HepG2 (cell line): ENCODE measurements around the gene MYRIP. TPM values are rescaled to one million over a fixed set of nuclear protein-coding genes. Genes with fewer than 3 reads are reported as not detected.

Experiments used
- ATAC-seq: fragments of 200-7000 bp; cut with Tn5 transposase; 3 replicates; pipeline ENCODE4 v1.9.1; 2020; ENCODE audit warnings: mild to moderate bottlenecking, moderate library complexity
- BruUV-seq: library from RNA; stranded (reverse); fragments of 400-500 nt; replicated peaks from 2 replicates; lab custom pipeline; 2021; lab: Mats Ljungman, UMichigan
- CTCF ChIA-PET: fragments of 300-600 bp; formaldehyde crosslinking; extraction: SDS; loops from one replicate; lab custom pipeline; 2021; ENCODE audit warnings: low total read pairs, inconsistent platforms, low intra/inter-chr PET ratio; lab: Yijun Ruan, JAX
- POLR2A ChIA-PET: fragments of 350-600 bp; sonication (Branson Sonifier 250); formaldehyde crosslinking; loops from one replicate; lab custom pipeline; 2020; ENCODE audit warnings: antibody characterized with exemption, inconsistent platforms; lab: Yijun Ruan, JAX
- DNase-seq: peaks from one replicate; pipeline ENCODE4 v3.0.0-alpha.2; 2015; ENCODE audit warnings: low spot score
- FAIRE-seq: peaks from 3 replicates; lab custom pipeline; 2011; peaks lifted over from hg19 to GRCh38; lab: Jason Lieb, UNC
- H2AFZ ChIP-seq: one replicate; pipeline ENCODE4 v1.6.1; 2011; ENCODE audit warnings: low read length, inconsistent platforms
- H3K27ac ChIP-seq: fragments of 300-600 bp; 3 replicates; pipeline ENCODE4 v1.8.0; 2011; ENCODE audit warnings: mixed run types, mild to moderate bottlenecking, mixed read lengths, low read length, inconsistent platforms; ENCODE audit not compliant: insufficient read depth; ENCODE audit errors: extremely low read length
- H3K27me3 ChIP-seq, 2 experiments: fragments of 200-600 bp in 1 of 2; 2 replicates in 1 of 2; 3 replicates in 1 of 2; pipeline versions ENCODE4 v1.6.0 to v1.8.0; 2011; ENCODE audit warnings: low read length in 2 of 2, mild to moderate bottlenecking in 2 of 2, moderate library complexity in 2 of 2, inconsistent platforms in 1 of 2; ENCODE audit not compliant: insufficient read depth in 2 of 2, control insufficient read depth in 1 of 2
- H3K36me3 ChIP-seq, 2 experiments: fragments of 200-600 bp in 1 of 2; replicated peaks in 1 of 2; 2 replicates in 1 of 2; 3 replicates in 1 of 2; pipeline versions ENCODE4 v1.5.1 to v1.8.0; 2011; ENCODE audit warnings: low read length in 2 of 2, inconsistent platforms in 1 of 2; ENCODE audit not compliant: insufficient read depth in 2 of 2, control insufficient read depth in 1 of 2
- H3K4me1 ChIP-seq: 2 replicates; pipeline ENCODE4 v1.5.1; 2012; ENCODE audit warnings: low read length, inconsistent platforms; ENCODE audit not compliant: insufficient read depth
- H3K4me2 ChIP-seq: 2 replicates; pipeline ENCODE4 v1.6.0; 2011; ENCODE audit warnings: low read depth, low read length, inconsistent platforms
- H3K4me3 ChIP-seq, 3 experiments: fragments of 200-600 bp in 1 of 3; sonication (generic), shearing (Covaris generic) in 1 of 3; replicated peaks in 1 of 3; 2 replicates each; pipeline ENCODE4 v1.5.1; 2011 to 2016; ENCODE audit warnings: low read length in 3 of 3, inconsistent platforms in 2 of 3, low read depth in 2 of 3, mild to moderate bottlenecking in 2 of 3, control low read depth in 1 of 3, mixed read lengths in 1 of 3; ENCODE audit not compliant: insufficient read depth in 1 of 3
- H3K79me2 ChIP-seq: one replicate; pipeline ENCODE4 v1.6.1; 2011; ENCODE audit warnings: low read length, inconsistent platforms; ENCODE audit not compliant: insufficient read depth
- H3K9ac ChIP-seq: 2 replicates; pipeline ENCODE4 v1.6.0; 2011; ENCODE audit warnings: mild to moderate bottlenecking, low read depth, low read length, inconsistent platforms; ENCODE audit not compliant: insufficient read depth
- H3K9me3 ChIP-seq: 2 replicates; pipeline ENCODE4 v1.5.1; 2012; ENCODE audit warnings: mild to moderate bottlenecking, low read length
- H4K20me1 ChIP-seq: 2 replicates; pipeline ENCODE4 v1.6.0; 2011; ENCODE audit warnings: inconsistent platforms, mild to moderate bottlenecking, low read length, moderate library complexity; ENCODE audit not compliant: insufficient read depth
- CC2D1A ChIP-seq: sonication (generic); formaldehyde crosslinking; IDR thresholded peaks from 2 replicates; pipeline ENCODE4 v1.8.1; 2023; ENCODE audit warnings: mild to moderate bottlenecking, missing genetic modification reagents
- DPF2 ChIP-seq: sonication (generic); formaldehyde crosslinking; IDR thresholded peaks from 2 replicates; pipeline ENCODE4 v1.4.0; 2020; ENCODE audit warnings: mild to moderate bottlenecking, low read depth, missing genetic modification reagents, borderline replicate concordance
- FLYWCH1 ChIP-seq: sonication (generic); formaldehyde crosslinking; IDR thresholded peaks from 2 replicates; pipeline ENCODE4 v1.8.1; 2023; ENCODE audit warnings: mild to moderate bottlenecking, missing genetic modification reagents
- GATA4 ChIP-seq: sonication (generic); IDR thresholded peaks from 2 replicates; pipeline ENCODE4 v1.6.1; 2016; ENCODE audit warnings: antibody characterized with exemption, low read depth, borderline replicate concordance
- IRF2 ChIP-seq: IDR thresholded peaks from 2 replicates; pipeline ENCODE4 v1.6.1; 2018; ENCODE audit warnings: missing genetic modification reagents, missing compliant biosample characterization
- ISL2 ChIP-seq: sonication (generic); formaldehyde crosslinking; IDR thresholded peaks from 2 replicates; pipeline ENCODE4 v1.5.0; 2020; ENCODE audit warnings: missing genetic modification reagents
- MTF2 ChIP-seq: sonication (generic); formaldehyde crosslinking; IDR thresholded peaks from 2 replicates; pipeline ENCODE4 v1.5.0; 2020; ENCODE audit warnings: missing genetic modification reagents, borderline replicate concordance
- POGZ ChIP-seq: sonication (generic); formaldehyde crosslinking; IDR thresholded peaks from 2 replicates; pipeline ENCODE4 v1.4.0; 2020; ENCODE audit warnings: mild to moderate bottlenecking, missing genetic modification reagents
- RAD21 ChIP-seq: fragments of 450-650 bp; formaldehyde crosslinking; IDR thresholded peaks from 2 replicates; pipeline ENCODE4 v1.5.0; 2020; ENCODE audit warnings: mild to moderate bottlenecking
- REPIN1 ChIP-seq: sonication (generic); formaldehyde crosslinking; IDR thresholded peaks from 2 replicates; pipeline ENCODE4 v1.8.0; 2022; ENCODE audit warnings: missing genetic modification reagents, low read depth, mild to moderate bottlenecking, borderline replicate concordance
- SMAD3 ChIP-seq: sonication (generic); formaldehyde crosslinking; IDR thresholded peaks from 2 replicates; pipeline ENCODE4 v1.4.0; 2020; ENCODE audit warnings: missing genetic modification reagents
- SRF ChIP-seq: IDR thresholded peaks from 2 replicates; pipeline ENCODE4 v1.6.1; 2011; ENCODE audit warnings: mild to moderate bottlenecking, low read depth, low read length, moderate library complexity
- SRSF4 ChIP-seq: fragments of 200-400 bp; formaldehyde crosslinking; IDR thresholded peaks from one replicate; pipeline ENCODE4 v1.6.1; 2018; ENCODE audit warnings: mild to moderate bottlenecking, low read depth, low read length, moderate library complexity; ENCODE audit not compliant: poor library complexity, severe bottlenecking
- TBP ChIP-seq: sonication (generic); formaldehyde crosslinking; IDR thresholded peaks from 2 replicates; pipeline ENCODE4 v1.5.0; 2020; ENCODE audit warnings: missing genetic modification reagents
- TCF7L2 ChIP-seq: IDR thresholded peaks from 2 replicates; pipeline ENCODE4 v1.6.1; 2011; ENCODE audit warnings: mild to moderate bottlenecking, low read depth, low read length, moderate library complexity
- TGIF2 ChIP-seq: IDR thresholded peaks from 2 replicates; pipeline ENCODE4 v1.6.1; 2016; ENCODE audit warnings: control low read depth, missing compliant biosample characterization
- ZNF138 ChIP-seq: sonication (generic); formaldehyde crosslinking; IDR thresholded peaks from 2 replicates; pipeline ENCODE4 v1.5.0; 2020; ENCODE audit warnings: mild to moderate bottlenecking, low read depth, missing genetic modification reagents
- ZNF263 ChIP-seq: sonication (generic); formaldehyde crosslinking; IDR thresholded peaks from 2 replicates; pipeline ENCODE4 v1.4.0; 2020; ENCODE audit warnings: missing genetic modification reagents
- ZNF703 ChIP-seq: sonication (generic); formaldehyde crosslinking; IDR thresholded peaks from 2 replicates; pipeline ENCODE4 v1.5.1; 2020; ENCODE audit warnings: missing genetic modification reagents, mild to moderate bottlenecking, moderate library complexity, borderline replicate concordance
- WGBS: methylation state at CpG from one replicate; pipeline ENCODE4 v1.1.6; 2017; ENCODE audit warnings: low lambda C conversion rate; 5-methylcytosine and 5-hydroxymethylcytosine counted together
- in situ Hi-C: cut with HindIII; loops from 2 replicates; pipeline ENCODE4 v1.10.0; 2017; ENCODE audit warnings: low pct_unique_long_range_greater_than_20kb; ENCODE audit not compliant: extremely low pct_ligation_motif_present
- intact Hi-C: fragments of 100-400 bp; cut with micrococcal nuclease; formaldehyde crosslinking; loops from one replicate; pipeline ENCODE4 v1.10.0; 2022; ENCODE audit not compliant: unreplicated experiment
- polyA plus RNA-seq, 8 experiments: library from polyadenylated mRNA; depleted of rRNA in 3 of 8; stranded (reverse) in 7 of 8; unstranded in 1 of 8; fragments of >200 nt; fragmentation: Illumina TruSeq in 4 of 8; extraction: Trizol in 4 of 8; gene quantifications; 2 replicates each; pipeline versions ENCODE4 v1.2.1 to v1.2.3, GENCODE V29; 2011 to 2016; ENCODE audit warnings: low read depth in 4 of 8, missing spikeins in 1 of 8, mixed read lengths in 1 of 8; ENCODE audit not compliant: insufficient read depth in 1 of 8
- total RNA-seq, 5 experiments: library from RNA; depleted of rRNA; stranded (reverse); fragments of >200 nt; fragmentation: Illumina TruSeq; extraction: Trizol; gene quantifications; 2 replicates each; pipeline ENCODE4 v1.2.3, GENCODE V29; 2016; ENCODE audit warnings: low read depth in 1 of 5
- TF ChIP-seq, protein P1 (sequence below): sonication (generic); formaldehyde crosslinking; conservative IDR thresholded peaks from 2 replicates; pipeline ENCODE4 v1.8.1; 2023; ENCODE audit warnings: missing genetic modification reagents
- TF ChIP-seq, protein P2 (sequence below): sonication (generic); formaldehyde crosslinking; IDR thresholded peaks from 2 replicates; pipeline ENCODE4 v1.4.0; 2020; ENCODE audit warnings: mild to moderate bottlenecking, missing genetic modification reagents

Gene MYRIP
- total and polyA plus RNA-seq, 2 of the 13 experiments (the other 11 are each of a cell fraction or from before 2014, with no cell fraction given), result 0.64 to 0.84 TPM

DNA sequence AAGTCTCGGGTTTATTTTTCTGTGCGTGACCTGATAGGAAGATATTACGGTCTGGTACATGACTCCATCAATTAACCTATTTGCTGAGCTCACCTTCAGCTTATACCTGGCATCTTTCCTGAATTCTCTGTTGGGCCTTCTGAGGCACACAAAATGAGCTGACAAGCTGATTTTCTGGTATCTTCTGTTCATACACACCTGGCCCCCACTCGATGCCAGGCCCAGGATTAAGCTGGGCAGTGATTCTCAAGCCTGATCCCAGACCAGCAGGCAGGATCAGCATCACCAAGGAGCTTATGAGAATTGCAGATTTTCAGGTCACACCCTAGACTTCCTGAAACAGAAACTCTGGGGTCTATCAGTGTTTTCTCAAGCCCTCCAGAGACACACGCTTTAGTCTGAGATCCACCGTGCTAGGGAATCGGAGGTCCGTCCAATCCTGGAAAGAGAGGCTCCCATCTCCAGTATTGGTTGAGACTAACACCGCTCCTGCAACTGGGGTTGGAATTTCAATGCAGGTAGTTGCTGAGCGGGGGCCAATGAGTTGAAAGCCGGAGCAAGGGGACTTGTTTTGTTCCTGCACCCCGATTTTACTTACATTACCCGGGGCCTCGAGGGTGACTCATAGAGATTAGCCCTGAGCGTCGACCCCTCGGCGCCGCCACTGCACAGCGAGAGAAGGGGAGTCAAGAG lies 499.5 kb downstream of the MYRIP start (continued):
- TF ChIP-seq ZNF263, result 0 out of 2 replicates have a peak, but pooled peaks have one; percentile 79
- TF ChIP-seq, protein P1, sequence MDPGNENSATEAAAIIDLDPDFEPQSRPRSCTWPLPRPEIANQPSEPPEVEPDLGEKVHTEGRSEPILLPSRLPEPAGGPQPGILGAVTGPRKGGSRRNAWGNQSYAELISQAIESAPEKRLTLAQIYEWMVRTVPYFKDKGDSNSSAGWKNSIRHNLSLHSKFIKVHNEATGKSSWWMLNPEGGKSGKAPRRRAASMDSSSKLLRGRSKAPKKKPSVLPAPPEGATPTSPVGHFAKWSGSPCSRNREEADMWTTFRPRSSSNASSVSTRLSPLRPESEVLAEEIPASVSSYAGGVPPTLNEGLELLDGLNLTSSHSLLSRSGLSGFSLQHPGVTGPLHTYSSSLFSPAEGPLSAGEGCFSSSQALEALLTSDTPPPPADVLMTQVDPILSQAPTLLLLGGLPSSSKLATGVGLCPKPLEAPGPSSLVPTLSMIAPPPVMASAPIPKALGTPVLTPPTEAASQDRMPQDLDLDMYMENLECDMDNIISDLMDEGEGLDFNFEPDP (CRISPR knock-in tag), result no peak
- TF ChIP-seq SRF, result no peak
- 0 out of 2 replicates have a peak, but pooled peaks have one; percentile 58 for TF ChIP-seq MTF2

DNA sequence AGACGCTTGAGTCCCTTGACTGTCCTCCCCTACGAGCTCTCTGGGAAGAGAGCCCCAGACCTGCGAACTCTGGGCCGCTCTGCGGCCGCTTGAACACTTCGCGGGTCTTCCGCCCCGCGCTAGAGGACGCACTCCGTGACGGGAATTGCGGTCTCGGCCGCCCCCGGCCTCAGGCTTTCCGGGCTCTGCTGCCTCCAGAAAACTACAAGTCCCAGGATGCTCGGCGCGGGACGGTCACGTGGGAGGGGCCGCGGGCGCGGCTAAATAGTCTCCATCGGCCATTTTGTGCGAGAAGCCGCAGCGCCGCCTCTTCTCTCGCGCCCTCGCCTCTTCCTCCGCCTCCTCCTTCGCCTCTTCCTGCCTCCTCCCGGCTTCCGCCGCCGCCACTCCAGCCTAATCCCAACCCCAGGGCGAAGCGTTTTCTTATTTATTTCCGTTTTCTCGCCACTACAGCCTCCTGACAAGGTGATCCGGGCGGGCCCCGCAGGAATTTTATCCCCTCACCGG lies 500.1 kb downstream of the MYRIP start, which contains the start of gene EIF1B:
Gene EIF1B (plus strand): TSS at position 290 of the 507 bp plus-strand sequence. CDS start 235 bp downstream, outside the sequence.
- Histone ChIP-seq H3K4me3 (peak within 1 kb of the TSS; percentile 88 to 94 (median 93)), H3K9ac (peak within 1 kb of the TSS; percentile 96), H3K36me3 (peaks cover 0 to 12% of the 10 kb centered on the region in 2 experiments), H3K79me2 (peaks cover 19% of the 10 kb centered on the region), H3K27ac (peak within 1 kb of the TSS; percentile 96), H3K27me3 (no peaks in the 10 kb centered on the region), H2AFZ (peak within 1 kb of the TSS; percentile 57), H3K4me2 (peak within 1 kb of the TSS; percentile 77), H3K9me3 (no peaks in the 10 kb centered on the region), H3K4me1 (peaks cover 41% of the 10 kb centered on the region), H4K20me1 (no peaks in the 10 kb centered on the region; the same call in 1 of the 2 replicates)
- in situ Hi-C loops (no loop called here), intact Hi-C loops (no loop called here)
- FAIRE-seq, result peak; percentile 69
- no TSS peak for BruUV-seq
- ChIA-PET CTCF (interaction anchor here (0.9 kb wide), 1 partner anchor 118 kb away, joined by 3 read pairs; no protein-coding TSS in a partner anchor), POLR2A (interaction anchor here (0.9 to 1.6 kb wide), 9 partner anchors 9 to 890 kb away, joined by 3 to 9 read pairs (median 3); partner anchors contain the start of genes CTNNB1, RPL14 and ZNF620)
- DNase-seq, result peak; percentile 93
- peak; percentile 96 for ATAC-seq
- under 1% methylated on average over 20 of the region's 50 CpGs for WGBS
- TF ChIP-seq ZNF703 (peak; percentile 86; the same call in 1 of the 2 replicates), SMAD3 (CRISPR knock-in tag) (no peak), SRSF4 (no peak), FLYWCH1 (no peak), REPIN1 (CRISPR knock-in tag) (0 out of 2 replicates have a peak, but pooled peaks have one; percentile 30), RAD21 (CRISPR knock-in tag) (peak; percentile 56), TGIF2 (CRISPR knock-in tag) (no peak), POGZ (CRISPR knock-in tag) (peak; percentile 83), DPF2 (no peak), TBP (CRISPR knock-in tag) (no peak), ZNF138 (CRISPR knock-in tag) (no peak), TCF7L2 (no peak), CC2D1A (CRISPR knock-in tag) (no peak), ISL2 (CRISPR knock-in tag) (peak; percentile 52; the same call in 1 of the 2 replicates), GATA4 (no peak), IRF2 (CRISPR knock-in tag) (peak; percentile 84)
- TF ChIP-seq, protein P2, sequence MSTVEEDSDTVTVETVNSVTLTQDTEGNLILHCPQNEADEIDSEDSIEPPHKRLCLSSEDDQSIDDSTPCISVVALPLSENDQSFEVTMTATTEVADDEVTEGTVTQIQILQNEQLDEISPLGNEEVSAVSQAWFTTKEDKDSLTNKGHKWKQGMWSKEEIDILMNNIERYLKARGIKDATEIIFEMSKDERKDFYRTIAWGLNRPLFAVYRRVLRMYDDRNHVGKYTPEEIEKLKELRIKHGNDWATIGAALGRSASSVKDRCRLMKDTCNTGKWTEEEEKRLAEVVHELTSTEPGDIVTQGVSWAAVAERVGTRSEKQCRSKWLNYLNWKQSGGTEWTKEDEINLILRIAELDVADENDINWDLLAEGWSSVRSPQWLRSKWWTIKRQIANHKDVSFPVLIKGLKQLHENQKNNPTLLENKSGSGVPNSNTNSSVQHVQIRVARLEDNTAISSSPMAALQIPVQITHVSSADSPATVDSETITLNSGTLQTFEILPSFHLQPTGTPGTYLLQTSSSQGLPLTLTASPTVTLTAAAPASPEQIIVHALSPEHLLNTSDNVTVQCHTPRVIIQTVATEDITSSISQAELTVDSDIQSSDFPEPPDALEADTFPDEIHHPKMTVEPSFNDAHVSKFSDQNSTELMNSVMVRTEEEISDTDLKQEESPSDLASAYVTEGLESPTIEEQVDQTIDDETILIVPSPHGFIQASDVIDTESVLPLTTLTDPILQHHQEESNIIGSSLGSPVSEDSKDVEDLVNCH (CRISPR knock-in tag), result no peak
